Caco-2 (cell line): ENCODE measurements around the gene HERC2. TPM values are rescaled to one million over a fixed set of nuclear protein-coding genes. Genes with fewer than 3 reads are reported as not detected.

Experiments
- BruUV-seq: library from RNA; stranded (reverse); fragments of 400-500 nt; replicated peaks from 2 replicates; lab custom pipeline; 2021; lab: Mats Ljungman, UMichigan
- CTCF ChIA-PET: fragments of 300-600 bp; sonication (Branson Sonifier 250); formaldehyde crosslinking; loops from one replicate; lab custom pipeline; 2022; ENCODE audit warnings: antibody characterized with exemption; lab: Charles Lee
- POLR2A ChIA-PET: fragments of 300-600 bp; sonication (Branson Sonifier 250); formaldehyde crosslinking; loops from one replicate; lab custom pipeline; 2022; ENCODE audit warnings: antibody characterized with exemption; lab: Charles Lee
- DNase-seq, 2 experiments: peaks; one replicate each; pipeline versions ENCODE4 v3.0.0 to v3.0.0-alpha.2; 2020 to 2022
- H3K27me3 ChIP-seq: replicated peaks from 2 replicates; pipeline ENCODE4 v1.6.0; 2011; ENCODE audit warnings: low read length; ENCODE audit not compliant: control insufficient read depth, insufficient read depth
- H3K36me3 ChIP-seq: 2 replicates; pipeline ENCODE4 v1.5.1; 2011; ENCODE audit warnings: low read length; ENCODE audit not compliant: control insufficient read depth, insufficient read depth
- H3K4me1 ChIP-seq: fragments of 250-450 bp; sonication (Bioruptor Pico); 2 replicates; pipeline ENCODE4 v1.5.1; 2020; ENCODE audit warnings: mild to moderate bottlenecking
- H3K4me3 ChIP-seq: 2 replicates; pipeline ENCODE4 v1.5.1; 2011; ENCODE audit warnings: low read depth, mild to moderate bottlenecking, control low read depth, low read length
- H3K9me3 ChIP-seq: fragments of 250-450 bp; sonication (Bioruptor Pico); 2 replicates; pipeline ENCODE4 v1.5.1; 2020; ENCODE audit warnings: mild to moderate bottlenecking, moderate library complexity
- H3K27ac Mint-ChIP-seq: one replicate; pipeline ENCODE4 v1.8.0; 2022; ENCODE audit warnings: mixed read lengths; ENCODE audit not compliant: unreplicated experiment
- H3K27me3 Mint-ChIP-seq: one replicate; pipeline ENCODE4 v1.8.0; 2022; ENCODE audit warnings: mixed read lengths; ENCODE audit not compliant: insufficient read depth, unreplicated experiment
- H3K36me3 Mint-ChIP-seq: one replicate; pipeline ENCODE4 v1.8.0; 2022; ENCODE audit warnings: mild to moderate bottlenecking, mixed read lengths; ENCODE audit not compliant: insufficient read depth, unreplicated experiment
- H3K4me1 Mint-ChIP-seq: one replicate; pipeline ENCODE4 v1.8.0; 2022; ENCODE audit warnings: low read depth, mixed read lengths; ENCODE audit not compliant: unreplicated experiment
- H3K4me3 Mint-ChIP-seq: one replicate; pipeline ENCODE4 v1.8.0; 2022; ENCODE audit warnings: mild to moderate bottlenecking, moderate library complexity, mixed read lengths; ENCODE audit not compliant: unreplicated experiment
- H3K9me3 Mint-ChIP-seq: one replicate; pipeline ENCODE4 v1.8.0; 2022; ENCODE audit warnings: mixed read lengths; ENCODE audit not compliant: unreplicated experiment
- CTCF ChIP-seq, 2 experiments: fragments of 200-600 bp in 1 of 2; IDR thresholded peaks; 1 replicate in 1 of 2; 2 replicates in 1 of 2; pipeline versions ENCODE4 v1.5.1 to v1.8.0; 2011 to 2022; ENCODE audit warnings: antibody characterized with exemption in 1 of 2, control low read depth in 1 of 2, inconsistent platforms in 1 of 2, low read depth in 1 of 2, low read length in 1 of 2, mild to moderate bottlenecking in 1 of 2, moderate library complexity in 1 of 2; ENCODE audit not compliant: insufficient read depth in 1 of 2, severe bottlenecking in 1 of 2, unreplicated experiment in 1 of 2
- intact Hi-C: fragments of 100-400 bp; cut with micrococcal nuclease; formaldehyde crosslinking; loops from one replicate; pipeline ENCODE4 v1.10.0; 2022; ENCODE audit not compliant: unreplicated experiment
- total RNA-seq: library from RNA; stranded (reverse); gene quantifications from 2 replicates; pipeline ENCODE4 v1.2.3, GENCODE V29; 2022

Gene HERC2
- total RNA-seq, 1 experiment from 2014 or later = 76.9 TPM

GRCh38 chr15:28165791-28166190 is 156.2 kb downstream of the HERC2 start:
- H3K4me1 Mint-ChIP-seq = no peaks in the 10 kb centered on the region
- no peak overlapping the region for H3K27ac Mint-ChIP-seq
- peaks cover 7% of the 10 kb centered on the region for H3K36me3 ChIP-seq
- TF ChIP-seq CTCF (IDR thresholded peaks at IDR 0.05; ENCODE audit: insufficient read depth in 1 of 2, low read depth in 1 of 2, low read length in 1 of 2, severe bottlenecking in 1 of 2, unreplicated experiment in 1 of 2) = no peak
- intact Hi-C loops = no loop called here
- no peaks in the 10 kb centered on the region for H3K9me3 Mint-ChIP-seq
- no peak overlapping the region for H3K4me3 Mint-ChIP-seq
- H3K9me3 ChIP-seq = peaks cover under 1% of the 10 kb centered on the region; the same call in 1 of the 2 replicates
- no peak for DNase-seq
- H3K27me3 ChIP-seq = no peaks in the 10 kb centered on the region
- ChIA-PET POLR2A (no interaction called here), CTCF (no interaction called here)
- no peaks in the 10 kb centered on the region for H3K27me3 Mint-ChIP-seq
- H3K36me3 Mint-ChIP-seq = peaks cover 78% of the 10 kb centered on the region
- no peak overlapping the region for H3K4me3 ChIP-seq
- H3K4me1 ChIP-seq = no peaks in the 10 kb centered on the region
- no TSS peak for BruUV-seq

- H3K36me3 ChIP-seq = peaks cover 7% of the 10 kb centered on the region
- Mint-ChIP-seq H3K27me3 (no peaks in the 10 kb centered on the region), H3K36me3 (peaks cover 78% of the 10 kb centered on the region), H3K27ac (no peak overlapping the region), H3K4me1 (no peaks in the 10 kb centered on the region), H3K9me3 (no peaks in the 10 kb centered on the region), H3K4me3 (no peak overlapping the region)
- ChIA-PET CTCF (no interaction called here), POLR2A (no interaction called here)
- intact Hi-C loops = no loop called here
- H3K4me1 ChIP-seq = no peaks in the 10 kb centered on the region
- peaks cover 4% of the 10 kb centered on the region; the same call in 1 of the 2 replicates for H3K9me3 ChIP-seq
- no peak overlapping the region for H3K4me3 ChIP-seq
- no peak for TF ChIP-seq CTCF (IDR thresholded peaks at IDR 0.05; ENCODE audit: insufficient read depth in 1 of 2, low read depth in 1 of 2, low read length in 1 of 2, severe bottlenecking in 1 of 2, unreplicated experiment in 1 of 2)
- H3K27me3 ChIP-seq = no peaks in the 10 kb centered on the region
- no peak for DNase-seq
- BruUV-seq = no TSS peak
Observed at GRCh38 chr15:28164876-28165275, 157.1 kb downstream of the HERC2 start.

GRCh38 chr15:28154283-28154682 is 167.7 kb downstream of the HERC2 start:
- DNase-seq = no peak
- no peaks in the 10 kb centered on the region for H3K4me1 Mint-ChIP-seq
- H3K36me3 Mint-ChIP-seq = peaks cover 75% of the 10 kb centered on the region
- H3K27ac Mint-ChIP-seq = no peak overlapping the region
- no peak overlapping the region for H3K4me3 Mint-ChIP-seq
- ChIA-PET POLR2A (no interaction called here), CTCF (no interaction called here)
- no peaks in the 10 kb centered on the region for H3K4me1 ChIP-seq
- H3K4me3 ChIP-seq = no peak overlapping the region
- H3K27me3 Mint-ChIP-seq = no peaks in the 10 kb centered on the region
- no peaks in the 10 kb centered on the region for H3K27me3 ChIP-seq
- no peaks in the 10 kb centered on the region for H3K36me3 ChIP-seq
- no peaks in the 10 kb centered on the region for H3K9me3 ChIP-seq
- no TSS peak for BruUV-seq
- H3K9me3 Mint-ChIP-seq = peaks cover 27% of the 10 kb centered on the region
- TF ChIP-seq CTCF (IDR thresholded peaks at IDR 0.05; ENCODE audit: insufficient read depth in 1 of 2, low read depth in 1 of 2, low read length in 1 of 2, severe bottlenecking in 1 of 2, unreplicated experiment in 1 of 2) = no peak
- intact Hi-C loops = no loop called here
